HFFc6 (cell line): ENCODE measurements around the gene PAQR4. TPM values are rescaled to one million over a fixed set of nuclear protein-coding genes. Genes with fewer than 3 reads are reported as not detected.
"Not testable (repeated sequence)": the region's sequence is repeated elsewhere in the genome, so short reads cannot be mapped to it uniquely, and the experiment has no call there.

Experiments used
- DNase-seq: peaks from one replicate; pipeline ENCODE4 v3.0.0-alpha.2; 2018
- H3K27ac Mint-ChIP-seq: 2 replicates; pipeline ENCODE4 v1.8.0; 2020; ENCODE audit warnings: mild to moderate bottlenecking, mixed read lengths
- H3K27me3 Mint-ChIP-seq: 2 replicates; pipeline ENCODE4 v1.8.0; 2021; ENCODE audit warnings: mild to moderate bottlenecking, moderate library complexity, mixed read lengths; ENCODE audit not compliant: insufficient read depth
- H3K36me3 Mint-ChIP-seq: 2 replicates; pipeline ENCODE4 v1.8.0; 2021; ENCODE audit warnings: low read depth, mixed read lengths
- H3K4me1 Mint-ChIP-seq: 2 replicates; pipeline ENCODE4 v1.8.0; 2020; ENCODE audit warnings: low read depth, mixed read lengths
- H3K4me3 Mint-ChIP-seq: 2 replicates; pipeline ENCODE4 v1.8.0; 2020; ENCODE audit warnings: mild to moderate bottlenecking, moderate library complexity, mixed read lengths
- H3K9me3 Mint-ChIP-seq: 2 replicates; pipeline ENCODE4 v1.8.0; 2020; ENCODE audit warnings: mild to moderate bottlenecking, mixed read lengths
- CTCF ChIP-seq: fragments of 200-600 bp; sonication (generic); IDR thresholded peaks from 2 replicates; pipeline ENCODE4 v1.5.0; 2021; ENCODE audit warnings: antibody characterized with exemption, mild to moderate bottlenecking
- total RNA-seq, 6 experiments: library from RNA; stranded (reverse); fragmentation: NEBNext Ultra II Directional; extraction: Animal tissue kit (Norgen Biotek cat#: 25700); gene quantifications; 2 replicates in 1 of 6; 3 replicates in 5 of 6; pipeline ENCODE4 v1.2.3, GENCODE V29; 2021

Gene PAQR4
- total RNA-seq, 6 experiments from 2014 or later: 5.7 to 16.5 (median 13.7) TPM

GRCh38 chr16:2937170-2937569 is 32.0 kb upstream of the PAQR4 start:
- peaks cover 2% of the 10 kb centered on the region for H3K27me3 Mint-ChIP-seq
- no peak overlapping the region for H3K4me3 Mint-ChIP-seq
- DNase-seq: no peak
- peaks cover 9% of the 10 kb centered on the region for H3K36me3 Mint-ChIP-seq
- no peaks in the 10 kb centered on the region for H3K9me3 Mint-ChIP-seq
- no peak for TF ChIP-seq CTCF
- H3K4me1 Mint-ChIP-seq: no peaks in the 10 kb centered on the region
- no peak overlapping the region for H3K27ac Mint-ChIP-seq

- DNase-seq: no peak
- Mint-ChIP-seq H3K4me1 (no peaks in the 10 kb centered on the region), H3K27ac (no peak overlapping the region), H3K36me3 (peaks cover 12% of the 10 kb centered on the region), H3K27me3 (peaks cover 2% of the 10 kb centered on the region), H3K4me3 (no peak overlapping the region), H3K9me3 (no peaks in the 10 kb centered on the region)
- no peak for TF ChIP-seq CTCF
Observed at GRCh38 chr16:2938206-2938605, 30.9 kb upstream of the PAQR4 start.

- H3K27me3 Mint-ChIP-seq: peaks cover 2% of the 10 kb centered on the region; the same call in 1 of the 2 replicates
- no peak for TF ChIP-seq CTCF
- no peak overlapping the region for H3K27ac Mint-ChIP-seq
- DNase-seq: no peak
- H3K36me3 Mint-ChIP-seq: peaks cover 19% of the 10 kb centered on the region
- H3K4me1 Mint-ChIP-seq: no peaks in the 10 kb centered on the region
- H3K9me3 Mint-ChIP-seq: no peaks in the 10 kb centered on the region
- H3K4me3 Mint-ChIP-seq: no peak overlapping the region
Observed at GRCh38 chr16:2939968-2940367, 29.2 kb upstream of the PAQR4 start.

- H3K36me3 Mint-ChIP-seq: peaks cover 25% of the 10 kb centered on the region
Observed at GRCh38 chr16:2942045-2942444, 27.1 kb upstream of the PAQR4 start.

GRCh38 chr16:2943716-2944115 is 25.4 kb upstream of the PAQR4 start:
- DNase-seq, H3K9me3 Mint-ChIP-seq, H3K4me1 Mint-ChIP-seq, H3K27ac Mint-ChIP-seq, H3K27me3 Mint-ChIP-seq, H3K4me3 Mint-ChIP-seq: not testable (repeated sequence)
- peaks cover 32% of the 10 kb centered on the region for H3K36me3 Mint-ChIP-seq

More at GRCh38 chr16:2942045-2942444, 27.1 kb upstream of the PAQR4 start:
- H3K4me3 Mint-ChIP-seq: no peak overlapping the region
- no peaks in the 10 kb centered on the region for H3K4me1 Mint-ChIP-seq
- H3K27ac Mint-ChIP-seq: no peak overlapping the region
- H3K9me3 Mint-ChIP-seq: no peaks in the 10 kb centered on the region
- no peak for TF ChIP-seq CTCF
- peaks cover 2% of the 10 kb centered on the region; the same call in 1 of the 2 replicates for H3K27me3 Mint-ChIP-seq
- DNase-seq: no peak

GRCh38 chr16:2946649-2947048 is 22.5 kb upstream of the PAQR4 start:
- no peak for DNase-seq
- Mint-ChIP-seq H3K36me3 (peaks cover 34% of the 10 kb centered on the region), H3K27ac (no peak overlapping the region), H3K9me3 (no peaks in the 10 kb centered on the region), H3K27me3 (peaks cover 4% of the 10 kb centered on the region), H3K4me1 (no peaks in the 10 kb centered on the region), H3K4me3 (no peak overlapping the region)
- no peak for TF ChIP-seq CTCF
